NB4 (cell line): Measurements from ENCODE around the gene CASZ1.

ENCODE experiments used
- MYC ChIP-seq: IDR thresholded peaks from 2 replicates; pipeline ENCODE4 v1.6.1; 2011; ENCODE audit warnings: low read depth, low read length
- TF ChIP-seq, protein P1 (sequence below): IDR thresholded peaks from 2 replicates; pipeline ENCODE4 v1.6.1; 2011; ENCODE audit warnings: low read depth, low read length
- TF ChIP-seq, protein P2 (sequence below): IDR thresholded peaks from one replicate; pipeline ENCODE4 v1.5.1; 2012; ENCODE audit warnings: low read depth, low read length

DNA sequence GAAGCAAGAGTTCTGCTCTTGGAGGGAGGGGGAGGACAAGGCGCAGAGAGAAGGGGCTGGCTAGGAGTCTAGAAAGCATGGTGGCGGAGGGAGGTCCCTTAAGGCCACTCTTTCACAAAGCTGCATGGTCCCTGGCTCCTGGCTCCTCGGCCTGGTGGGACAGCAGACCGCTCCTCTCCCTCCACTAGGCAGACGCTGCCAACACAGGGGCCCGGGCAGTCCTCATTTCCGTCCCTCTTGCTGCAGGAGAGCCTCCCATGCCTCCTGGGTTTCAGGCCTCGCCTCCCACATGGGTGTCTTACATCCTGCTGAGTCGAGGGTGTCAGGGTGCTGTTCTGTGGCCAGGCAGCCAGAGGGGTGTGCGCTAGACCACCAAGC is 108.0 kb downstream of the CASZ1 start:
- TF ChIP-seq, protein P1, sequence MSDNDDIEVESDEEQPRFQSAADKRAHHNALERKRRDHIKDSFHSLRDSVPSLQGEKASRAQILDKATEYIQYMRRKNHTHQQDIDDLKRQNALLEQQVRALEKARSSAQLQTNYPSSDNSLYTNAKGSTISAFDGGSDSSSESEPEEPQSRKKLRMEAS: no peak; the same call in 1 of the 2 replicates
- TF ChIP-seq, protein P2, sequence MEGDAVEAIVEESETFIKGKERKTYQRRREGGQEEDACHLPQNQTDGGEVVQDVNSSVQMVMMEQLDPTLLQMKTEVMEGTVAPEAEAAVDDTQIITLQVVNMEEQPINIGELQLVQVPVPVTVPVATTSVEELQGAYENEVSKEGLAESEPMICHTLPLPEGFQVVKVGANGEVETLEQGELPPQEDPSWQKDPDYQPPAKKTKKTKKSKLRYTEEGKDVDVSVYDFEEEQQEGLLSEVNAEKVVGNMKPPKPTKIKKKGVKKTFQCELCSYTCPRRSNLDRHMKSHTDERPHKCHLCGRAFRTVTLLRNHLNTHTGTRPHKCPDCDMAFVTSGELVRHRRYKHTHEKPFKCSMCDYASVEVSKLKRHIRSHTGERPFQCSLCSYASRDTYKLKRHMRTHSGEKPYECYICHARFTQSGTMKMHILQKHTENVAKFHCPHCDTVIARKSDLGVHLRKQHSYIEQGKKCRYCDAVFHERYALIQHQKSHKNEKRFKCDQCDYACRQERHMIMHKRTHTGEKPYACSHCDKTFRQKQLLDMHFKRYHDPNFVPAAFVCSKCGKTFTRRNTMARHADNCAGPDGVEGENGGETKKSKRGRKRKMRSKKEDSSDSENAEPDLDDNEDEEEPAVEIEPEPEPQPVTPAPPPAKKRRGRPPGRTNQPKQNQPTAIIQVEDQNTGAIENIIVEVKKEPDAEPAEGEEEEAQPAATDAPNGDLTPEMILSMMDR: no peak
- TF ChIP-seq MYC: no peak
